Gastrocnemius medialis (tissue), 4 donors: ENCODE results near the gene ADAM19.

Experiments used
- CTCF ChIP-seq, 5 experiments: fragments of 450-650 bp in 3 of 5; fragments of 200-600 bp in 2 of 5; sonication (generic) in 2 of 5; IDR thresholded peaks in 4 of 5; conservative IDR thresholded peaks in 1 of 5; 1 replicate in 4 of 5; 2 replicates in 1 of 5; pipeline ENCODE4 v1.5.1; 2016 to 2019; ENCODE audit warnings: antibody characterized with exemption in 5 of 5, mild to moderate bottlenecking in 3 of 5, moderate library complexity in 3 of 5
- POLR2A ChIP-seq, 2 donors: fragments of 450-650 bp; IDR thresholded peaks; one replicate each; pipeline ENCODE4 v1.6.1; 2017; ENCODE audit warnings: antibody characterized with exemption in 2 of 2, mild to moderate bottlenecking in 2 of 2, moderate library complexity in 2 of 2

- no peak for TF ChIP-seq CTCF (IDR thresholded peaks at IDR 0.05 in 4 of 5, conservative IDR thresholded peaks at IDR 0.05 in 1 of 5)
- no peak for TF ChIP-seq POLR2A (IDR thresholded peaks at IDR 0.05)
Measured at GRCh38 chr5:157447201-157447637, 128.4 kb downstream of the ADAM19 start.
